ENCODE data around the gene CHST9. TPM values are rescaled to one million over a fixed set of nuclear protein-coding genes. Genes with fewer than 3 reads are reported as not detected.

The CHST9 gene
- total and polyA plus RNA-seq, 2 of the 4 experiments (the other 2 are of a cell fraction), result not detected

- Histone ChIP-seq H2AFZ (replicated peaks; ENCODE audit: low read length, poor library complexity) (no peak overlapping the region), H3K4ac (ENCODE audit: low read depth, low read length) (no peak overlapping the region)
- WGBS, 2 experiments (ENCODE audit: extremely low coverage in 2 of 2, insufficient read length in 1 of 2), result no CpG with 5 or more reads among the region's 7 CpGs
These were observed 40.9 kb upstream of the CHST9 start for GRCh38 chr18:27225947-27226481.

More at GRCh38 chr18:27225947-27226481, 40.9 kb upstream of the CHST9 start:
- Histone ChIP-seq H4K8ac (ENCODE audit: low read depth in 2 of 2, low read length in 2 of 2) (no peak overlapping the region), H3K18ac (ENCODE audit: low read depth, low read length) (no peak overlapping the region), H3K27me3 (ENCODE audit: control insufficient read depth, insufficient read depth, low read length) (no peaks in the 10 kb centered on the region), H3K27ac (ENCODE audit: insufficient read depth, low read length) (no peak overlapping the region), H3K4me2 (ENCODE audit: low read depth, low read length) (no peak overlapping the region), H4K5ac (ENCODE audit: low read depth, low read length) (no peak overlapping the region), H2BK15ac (ENCODE audit: low read depth, low read length) (no peak overlapping the region), H3K56ac (ENCODE audit: extremely low read depth, insufficient read depth, low read length) (no peak overlapping the region), H3K36me3 (ENCODE audit: control insufficient read depth, insufficient read depth, low read length) (no peaks in the 10 kb centered on the region), H2AK5ac (ENCODE audit: low read depth, low read length) (no peak overlapping the region), H3K9me3 (ENCODE audit: control insufficient read depth, insufficient read depth, low read length) (peaks cover 11% of the 10 kb centered on the region), H3K23ac (ENCODE audit: low read depth, low read length) (no peak overlapping the region), H3K79me1 (ENCODE audit: low read depth in 1 of 2, low read length in 2 of 2) (no peaks in the 10 kb centered on the region), H2BK20ac (ENCODE audit: low read depth, low read length) (no peak overlapping the region), H2BK120ac (ENCODE audit: low read depth, low read length) (no peak overlapping the region), H3K9ac (ENCODE audit: low read depth, low read length) (no peak overlapping the region), H3K4me3 (ENCODE audit: insufficient read depth, low read depth, low read length) (no peak overlapping the region), H3K9me1 (ENCODE audit: insufficient read depth, low read length) (no peaks in the 10 kb centered on the region), H3K14ac (replicated peaks; ENCODE audit: low read depth, low read length) (no peak overlapping the region), H2BK5ac (ENCODE audit: low read depth, low read length, poor library complexity, severe bottlenecking) (no peak overlapping the region), H2AK9ac (replicated peaks; ENCODE audit: low read depth, low read length, poor library complexity) (no peak overlapping the region), H4K91ac (ENCODE audit: insufficient read depth, low read depth, low read length) (no peak overlapping the region), H3K4me1 (ENCODE audit: control insufficient read depth, insufficient read depth, low read length) (no peaks in the 10 kb centered on the region), H4K20me1 (ENCODE audit: insufficient read depth, low read length) (no peaks in the 10 kb centered on the region)
- no peak for DNase-seq
- intact Hi-C loops (cut with micrococcal nuclease) (no loop called here), dilution Hi-C loops (cut with HindIII; ENCODE audit: low sequenced_read_pairs, unreplicated experiment) (no loop called here), in situ Hi-C loops (cut with MboI; ENCODE audit: low sequenced_read_pairs) (no loop called here)
- ATAC-seq (ENCODE audit: low read depth), result no peak
- no TSS peak for BruUV-seq (replicated peaks)
- ChIA-PET CTCF (no interaction called here), POLR2A (ENCODE audit: unreplicated experiment) (no interaction called here)
- TF ChIP-seq MAFK (IDR thresholded peaks at IDR 0.05; ENCODE audit: low read depth, low read length), result no peak
- no peak for TF ChIP-seq POLR2A (IDR thresholded peaks at IDR 0.05; ENCODE audit: low read depth, low read length)
- no peak for TF ChIP-seq NFE2L2 (IDR thresholded peaks at IDR 0.05; ENCODE audit: low read depth, low read length)
- no peak for TF ChIP-seq ELK1 (IDR thresholded peaks at IDR 0.05; ENCODE audit: borderline replicate concordance, low read depth, low read length)
- TF ChIP-seq USF2 (IDR thresholded peaks at IDR 0.05; ENCODE audit: low read depth, low read length), result no peak
- no peak for TF ChIP-seq RAD21 (IDR thresholded peaks at IDR 0.05; ENCODE audit: low read length)
- no peak for TF ChIP-seq SMC3 (IDR thresholded peaks at IDR 0.05; ENCODE audit: low read depth, low read length)
- TF ChIP-seq CEBPB (IDR thresholded peaks at IDR 0.05; ENCODE audit: low read depth, low read length), result no peak

Data from IMR-90 (cell line).